Central memory CD8-positive, alpha-beta T cell (primary cell): ENCODE data around the gene HSDL2.
A peak's percentile ranks its signal among the peaks of the same experiment; 100 is the strongest.
"Not testable (repeated sequence)": the region's sequence is repeated elsewhere in the genome, so short reads cannot be mapped to it uniquely, and the experiment has no call there.

Source experiments
- ATAC-seq: fragments of 150-1000 bp; cut with Tn5 transposase; replicated peaks from 2 replicates; pipeline ENCODE4 v1.10.0; 2022; ENCODE audit warnings: mild to moderate bottlenecking, moderate FRiP score, moderate number of reproducible peaks; ENCODE audit not compliant: poor library complexity, severe bottlenecking; ENCODE audit errors: extremely low read depth
- DNase-seq, 2 donors: peaks; one replicate each; pipeline ENCODE4 v3.0.0; 2021; ENCODE audit warnings: low spot score in 2 of 2
- H3K27ac Mint-ChIP-seq: one replicate; pipeline ENCODE4 v1.8.0; 2022; ENCODE audit warnings: low read depth, mild to moderate bottlenecking, moderate library complexity, mixed read lengths
- H3K27me3 Mint-ChIP-seq: one replicate; pipeline ENCODE4 v1.8.0; 2022; ENCODE audit warnings: mixed read lengths
- H3K36me3 Mint-ChIP-seq: one replicate; pipeline ENCODE4 v1.8.0; 2022; ENCODE audit warnings: mild to moderate bottlenecking, moderate library complexity, mixed read lengths; ENCODE audit not compliant: insufficient read depth
- H3K4me1 Mint-ChIP-seq: one replicate; pipeline ENCODE4 v1.8.0; 2022; ENCODE audit warnings: mixed read lengths
- H3K4me3 Mint-ChIP-seq: one replicate; pipeline ENCODE4 v1.8.0; 2022; ENCODE audit warnings: mild to moderate bottlenecking, moderate library complexity, mixed read lengths
- H3K9me3 Mint-ChIP-seq: one replicate; pipeline ENCODE4 v1.8.0; 2022; ENCODE audit warnings: mixed read lengths

HSDL2 gene

DNA sequence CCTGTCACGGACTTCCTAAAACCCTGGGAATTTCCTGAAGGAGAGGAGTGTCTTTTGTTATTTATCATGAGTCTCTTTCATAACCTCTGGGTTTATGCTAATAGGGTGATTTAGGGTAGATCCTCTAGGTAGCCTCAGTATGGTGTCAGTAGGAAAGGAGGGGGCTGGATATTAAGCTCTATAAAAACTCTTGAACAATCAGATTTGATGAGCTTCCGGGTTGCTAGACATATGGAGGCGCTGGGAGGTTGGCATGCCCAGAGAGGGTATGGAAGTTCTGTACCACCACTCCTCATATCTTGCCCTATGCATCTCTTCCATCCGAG, 30.9 kb upstream of the HSDL2 start:
- ATAC-seq (no peak), DNase-seq (no peak)
- Mint-ChIP-seq H3K9me3 (no peaks in the 10 kb centered on the region), H3K36me3 (peaks cover 6% of the 10 kb centered on the region), H3K27ac (peak overlapping the region; percentile 76), H3K27me3 (peaks cover 12% of the 10 kb centered on the region), H3K4me3 (peak overlapping the region; percentile 70), H3K4me1 (peaks cover 13% of the 10 kb centered on the region)

DNA sequence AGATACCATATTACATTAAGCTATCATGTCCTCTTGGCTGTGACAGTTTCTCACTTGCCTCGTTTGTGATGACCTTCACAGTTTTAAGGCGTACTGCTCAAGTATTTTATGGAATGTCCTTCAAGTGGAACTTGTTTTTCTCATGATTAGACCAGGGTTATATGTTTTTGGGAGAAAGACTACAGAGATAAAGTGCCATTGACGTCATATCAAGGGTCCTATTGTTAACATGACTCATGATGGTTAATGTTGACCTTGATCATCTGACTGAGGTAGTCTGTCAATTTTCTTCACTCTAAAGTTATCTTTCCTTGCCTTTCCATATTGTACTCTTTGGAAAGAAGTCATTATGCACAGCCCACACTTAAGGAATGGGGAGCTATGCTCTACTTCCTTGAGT, 28.7 kb upstream of the HSDL2 start:
- ATAC-seq (no peak), DNase-seq (no peak)
- Mint-ChIP-seq H3K27ac (no peak overlapping the region), H3K9me3 (no peaks in the 10 kb centered on the region), H3K27me3 (peaks cover 12% of the 10 kb centered on the region), H3K36me3 (peaks cover 6% of the 10 kb centered on the region), H3K4me3 (no peak overlapping the region), H3K4me1 (peaks cover 13% of the 10 kb centered on the region)

- no peak for DNase-seq
- H3K27me3 Mint-ChIP-seq: peaks cover 12% of the 10 kb centered on the region
- H3K27ac Mint-ChIP-seq: no peak overlapping the region
- no peak for ATAC-seq
- no peak overlapping the region for H3K4me3 Mint-ChIP-seq
- peaks cover 13% of the 10 kb centered on the region for H3K4me1 Mint-ChIP-seq
- no peaks in the 10 kb centered on the region for H3K9me3 Mint-ChIP-seq
- peaks cover 6% of the 10 kb centered on the region for H3K36me3 Mint-ChIP-seq
Observed at GRCh38 chr9:112352209-112352608, 27.7 kb upstream of the HSDL2 start.

DNA sequence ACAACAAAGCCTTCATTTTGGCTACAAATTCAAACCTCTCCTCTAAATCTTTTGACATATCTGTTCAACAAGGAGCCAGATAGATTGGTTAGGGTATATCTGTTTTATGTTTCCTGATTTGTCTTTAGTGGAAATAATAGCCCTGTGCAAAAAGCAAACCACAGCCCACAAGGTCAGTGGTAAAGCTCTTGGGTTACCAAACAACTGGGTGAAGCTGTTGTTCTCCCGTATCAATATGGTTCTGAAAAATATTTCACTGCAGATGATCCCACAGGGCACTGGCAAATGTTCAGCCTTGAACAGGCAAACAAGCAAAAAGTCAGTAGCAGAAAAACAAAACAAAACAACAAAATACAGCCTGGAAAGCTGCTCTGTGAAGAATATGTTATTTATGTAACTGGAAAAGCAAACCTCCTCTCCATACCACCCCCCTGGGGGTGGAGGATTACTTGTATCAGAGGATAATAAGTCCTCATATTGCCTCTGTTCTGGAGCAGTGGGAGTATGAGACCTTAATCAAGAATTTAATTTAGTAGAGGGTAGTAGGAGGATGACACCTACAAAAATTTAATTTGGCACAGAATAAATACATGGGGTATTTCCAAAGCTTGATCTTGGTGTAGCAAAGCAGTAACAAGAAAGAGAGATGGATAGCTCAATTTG, 25.7 kb upstream of the HSDL2 start:
- DNase-seq (no peak), ATAC-seq (no peak)
- Mint-ChIP-seq H3K27ac (no peak overlapping the region), H3K36me3 (no peaks in the 10 kb centered on the region), H3K4me3 (no peak overlapping the region), H3K27me3 (no peaks in the 10 kb centered on the region), H3K4me1 (no peaks in the 10 kb centered on the region), H3K9me3 (no peaks in the 10 kb centered on the region)

DNA sequence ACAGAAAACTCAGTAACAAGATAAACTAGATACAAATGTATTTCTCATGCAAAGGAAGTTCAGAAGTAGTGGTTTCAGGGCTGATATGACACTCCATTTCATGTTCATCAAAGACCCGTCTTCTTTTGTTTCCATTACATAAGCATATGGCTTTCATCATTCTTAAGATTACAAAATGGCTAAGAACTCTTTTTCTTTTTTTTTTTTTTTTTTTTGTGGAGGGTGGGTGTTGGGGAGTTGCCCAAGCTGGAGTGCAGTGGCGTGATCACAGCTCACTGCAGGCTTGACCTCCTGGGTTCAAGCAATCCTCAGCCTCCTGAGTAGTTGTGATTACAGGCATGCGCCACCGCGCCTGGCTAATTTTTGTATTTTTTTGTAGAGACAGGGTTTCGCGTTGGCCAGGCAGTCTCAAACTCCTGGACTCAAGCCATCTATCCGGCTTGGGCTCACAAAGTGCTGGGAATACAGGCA, 24.4 kb upstream of the HSDL2 start:
- H3K4me3 Mint-ChIP-seq: no peak overlapping the region
- no peaks in the 10 kb centered on the region for H3K27me3 Mint-ChIP-seq
- H3K36me3 Mint-ChIP-seq: no peaks in the 10 kb centered on the region
- no peak for DNase-seq
- H3K4me1 Mint-ChIP-seq: no peaks in the 10 kb centered on the region
- no peak for ATAC-seq
- H3K27ac Mint-ChIP-seq: no peak overlapping the region
- no peaks in the 10 kb centered on the region for H3K9me3 Mint-ChIP-seq

- no peak overlapping the region for H3K27ac Mint-ChIP-seq
- no peaks in the 10 kb centered on the region for H3K4me1 Mint-ChIP-seq
- ATAC-seq: no peak
- H3K9me3 Mint-ChIP-seq: no peaks in the 10 kb centered on the region
- DNase-seq: no peak
- no peaks in the 10 kb centered on the region for H3K36me3 Mint-ChIP-seq
- peaks cover 6% of the 10 kb centered on the region for H3K27me3 Mint-ChIP-seq
- H3K4me3 Mint-ChIP-seq: no peak overlapping the region
Observed at GRCh38 chr9:112360047-112360804, 19.7 kb upstream of the HSDL2 start.

GRCh38 chr9:112361601-112362000, 18.3 kb upstream of the HSDL2 start:
- ATAC-seq: no peak
- no peaks in the 10 kb centered on the region for H3K4me1 Mint-ChIP-seq
- H3K27ac Mint-ChIP-seq: no peak overlapping the region
- H3K27me3 Mint-ChIP-seq: peaks cover 12% of the 10 kb centered on the region
- no peak overlapping the region for H3K4me3 Mint-ChIP-seq
- H3K36me3 Mint-ChIP-seq: no peaks in the 10 kb centered on the region
- no peak for DNase-seq
- H3K9me3 Mint-ChIP-seq: no peaks in the 10 kb centered on the region

DNA sequence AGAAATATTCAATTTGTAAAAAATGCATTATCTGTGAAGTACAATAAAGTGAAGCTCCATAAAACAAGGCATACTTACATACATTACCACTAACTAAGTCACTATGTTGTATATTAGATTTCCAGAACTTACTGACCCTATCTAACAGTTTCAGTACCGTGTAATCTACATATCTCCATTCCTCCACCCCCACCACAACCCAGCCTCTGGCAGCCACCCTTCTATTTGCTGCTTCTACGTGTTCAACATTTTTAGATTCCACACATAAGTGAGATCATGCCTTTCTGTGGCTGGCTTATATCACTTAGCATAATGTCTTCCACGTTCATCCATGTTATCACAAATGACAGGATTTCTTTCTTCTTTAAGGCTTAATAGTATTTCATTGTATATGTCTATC, 15.1 kb upstream of the HSDL2 start:
- DNase-seq (no peak), ATAC-seq (no peak)
- Mint-ChIP-seq H3K27ac (no peak overlapping the region), H3K4me1 (no peaks in the 10 kb centered on the region), H3K36me3 (no peaks in the 10 kb centered on the region), H3K27me3 (peaks cover 12% of the 10 kb centered on the region), H3K9me3 (peaks cover 5% of the 10 kb centered on the region), H3K4me3 (no peak overlapping the region)

DNA sequence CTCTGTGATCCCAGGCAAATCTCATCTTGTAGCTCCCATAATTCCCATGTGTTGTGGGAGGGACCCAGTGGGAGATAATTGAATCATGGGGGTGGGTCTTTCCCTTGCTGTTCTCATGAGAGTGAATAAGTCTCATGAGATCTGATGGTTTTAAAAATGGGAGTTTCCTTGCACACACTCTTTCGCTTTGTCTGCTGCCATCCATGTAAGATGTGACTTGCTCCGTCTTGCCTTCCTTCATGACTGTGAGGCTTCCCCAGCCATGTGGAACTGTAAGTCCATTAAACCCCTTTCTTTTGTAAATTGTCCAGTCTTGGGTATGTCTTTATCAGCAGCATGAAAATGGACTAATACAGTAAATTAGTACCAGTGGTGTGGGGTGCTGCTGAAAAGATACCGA, 14.7 kb upstream of the HSDL2 start:
- not testable (repeated sequence) for H3K4me1 Mint-ChIP-seq, DNase-seq, H3K27ac Mint-ChIP-seq

GRCh38 chr9:112366591-112366990, 13.3 kb upstream of the HSDL2 start:
- H3K4me3 Mint-ChIP-seq: no peak overlapping the region
- H3K27me3 Mint-ChIP-seq: peaks cover 12% of the 10 kb centered on the region
- no peaks in the 10 kb centered on the region for H3K4me1 Mint-ChIP-seq
- ATAC-seq: no peak
- H3K36me3 Mint-ChIP-seq: no peaks in the 10 kb centered on the region
- DNase-seq: no peak
- peaks cover 5% of the 10 kb centered on the region for H3K9me3 Mint-ChIP-seq
- H3K27ac Mint-ChIP-seq: no peak overlapping the region

More for the DNA sequence above, 14.7 kb upstream of the HSDL2 start:
- H3K36me3 Mint-ChIP-seq, ATAC-seq, H3K4me3 Mint-ChIP-seq, H3K9me3 Mint-ChIP-seq: not testable (repeated sequence)
- H3K27me3 Mint-ChIP-seq: peaks cover 12% of the 10 kb centered on the region

DNA sequence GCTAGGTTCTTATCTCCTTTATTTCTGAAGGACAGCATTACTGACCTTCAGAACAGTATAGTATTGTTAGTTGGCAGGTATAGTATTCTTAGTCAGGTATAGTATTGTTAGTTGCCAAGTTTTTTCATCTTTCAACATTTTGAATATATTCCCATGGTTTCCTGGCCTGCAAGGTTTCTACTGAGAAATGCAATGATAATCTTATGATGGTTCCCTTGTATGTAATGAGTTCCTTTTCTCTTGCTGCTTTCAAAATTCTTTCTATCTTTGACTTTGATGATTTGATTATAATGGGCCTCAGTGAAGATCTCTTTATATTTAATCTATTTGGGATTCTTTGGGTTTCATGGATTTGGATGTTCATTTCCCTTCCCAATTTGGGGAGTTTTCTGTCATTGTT, 12.4 kb upstream of the HSDL2 start:
- DNase-seq (no peak), ATAC-seq (no peak)
- Mint-ChIP-seq H3K4me1 (no peaks in the 10 kb centered on the region), H3K27ac (no peak overlapping the region), H3K9me3 (peaks cover 5% of the 10 kb centered on the region), H3K27me3 (peaks cover 12% of the 10 kb centered on the region), H3K4me3 (no peak overlapping the region), H3K36me3 (no peaks in the 10 kb centered on the region)

GRCh38 chr9:112369817-112370216, 10.1 kb upstream of the HSDL2 start:
- Mint-ChIP-seq H3K36me3 (no peaks in the 10 kb centered on the region), H3K4me1 (no peaks in the 10 kb centered on the region), H3K4me3 (no peak overlapping the region), H3K27ac (no peak overlapping the region), H3K9me3 (peaks cover 5% of the 10 kb centered on the region), H3K27me3 (peaks cover 10% of the 10 kb centered on the region)
- ATAC-seq (no peak), DNase-seq (no peak)

DNA sequence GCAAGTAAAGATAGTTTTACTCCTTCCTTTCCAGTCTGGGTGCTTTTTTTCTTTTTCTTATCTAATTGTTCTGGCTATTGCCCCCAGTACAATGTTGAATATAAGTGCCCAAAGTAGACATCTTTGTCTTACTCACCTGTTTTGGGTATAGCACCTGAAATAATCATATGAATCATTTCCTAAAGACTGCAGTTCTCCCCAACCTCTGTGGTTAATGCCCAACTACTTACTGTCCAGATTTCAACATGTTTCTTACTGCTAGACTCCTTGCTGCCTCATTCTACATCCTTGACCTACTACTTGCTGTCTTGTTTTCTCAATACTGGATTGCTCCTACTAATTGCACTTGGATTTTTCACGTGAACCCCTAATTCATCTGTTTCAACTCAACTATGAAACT, 8.8 kb upstream of the HSDL2 start:
- Mint-ChIP-seq H3K4me3 (no peak overlapping the region), H3K9me3 (peaks cover 5% of the 10 kb centered on the region), H3K4me1 (no peaks in the 10 kb centered on the region), H3K36me3 (no peaks in the 10 kb centered on the region), H3K27me3 (no peaks in the 10 kb centered on the region), H3K27ac (no peak overlapping the region)
- ATAC-seq: no peak
- DNase-seq: no peak
